ENCODE data around the gene ZNF672.

GRCh38 chr1:248886237-248886895, 48.3 kb downstream of the ZNF672 start:
- TF ChIP-seq GATA2 (IDR thresholded peaks at IDR 0.05; ENCODE audit: low read depth, low read length) (no peak), GATA3 (IDR thresholded peaks at IDR 0.05; ENCODE audit: low read depth, low read length) (no peak)
